Colonic mucosa (tissue), 4 donors: ENCODE data around the gene HECW1. TPM values are rescaled to one million over a fixed set of nuclear protein-coding genes. Genes with fewer than 3 reads are reported as not detected.

Experiments used
- DNase-seq: peaks from one replicate; pipeline ENCODE4 v3.0.0-alpha.2; 2020
- H3K27ac ChIP-seq: fragments of 200-600 bp; one replicate; pipeline ENCODE4 v1.8.0; 2021
- H3K27me3 ChIP-seq: fragments of 200-600 bp; one replicate; pipeline ENCODE4 v1.8.0; 2021
- H3K36me3 ChIP-seq: fragments of 200-600 bp; one replicate; pipeline ENCODE4 v1.8.0; 2021
- H3K4me1 ChIP-seq: fragments of 200-600 bp; one replicate; pipeline ENCODE4 v1.8.0; 2021; ENCODE audit warnings: mild to moderate bottlenecking
- H3K4me3 ChIP-seq: fragments of 200-600 bp; one replicate; pipeline ENCODE4 v1.8.0; 2021
- H3K9ac ChIP-seq, 2 donors: one replicate each; pipeline ENCODE4 v1.7.0; 2013; ENCODE audit warnings: control low read depth in 2 of 2, low read depth in 2 of 2, low read length in 2 of 2
- H3K9me3 ChIP-seq: fragments of 200-600 bp; one replicate; pipeline ENCODE4 v1.8.0; 2021
- CTCF ChIP-seq: fragments of 200-600 bp; IDR thresholded peaks from one replicate; pipeline ENCODE4 v1.8.0; 2022; ENCODE audit warnings: antibody characterized with exemption, mild to moderate bottlenecking
- intact Hi-C: fragments of 100-400 bp; cut with DNase I; formaldehyde crosslinking; loops from one replicate; pipeline ENCODE4 v1.14.1; 2022
- total RNA-seq, 2 donors: library from RNA; stranded (reverse); fragmentation: NEBNext Ultra II Directional in 1 of 2; extraction: Animal tissue kit (Norgen Biotek cat#: 25700) in 1 of 2; gene quantifications; one replicate each; pipeline ENCODE4 v1.2.1, GENCODE V29; 2021
- donor health status: healthy.
- donor health status: DM: no; HTN: no; CAD: no.
- donor health status: DM: no; HTN: no; CAD: no.

The HECW1 gene
- total RNA-seq, 2 donors from 2014 or later = 0.35 to 0.40 TPM

GRCh38 chr7:43557831-43558495, 445.5 kb downstream of the HECW1 start:
- no peaks in the 10 kb centered on the region for H3K27me3 ChIP-seq
- no peak overlapping the region for H3K9ac ChIP-seq
- no peak for DNase-seq
- H3K27ac ChIP-seq = no peak overlapping the region
- H3K4me3 ChIP-seq = no peak overlapping the region
- H3K36me3 ChIP-seq = no peaks in the 10 kb centered on the region
- no peak for TF ChIP-seq CTCF
- H3K4me1 ChIP-seq = no peaks in the 10 kb centered on the region
- intact Hi-C loops = no loop called here
- H3K9me3 ChIP-seq = no peaks in the 10 kb centered on the region

GRCh38 chr7:43559171-43559945, 446.9 kb downstream of the HECW1 start:
- no peaks in the 10 kb centered on the region for H3K27me3 ChIP-seq
- intact Hi-C loops = no loop called here
- H3K9me3 ChIP-seq = no peaks in the 10 kb centered on the region
- no peak overlapping the region for H3K27ac ChIP-seq
- TF ChIP-seq CTCF = no peak
- H3K4me3 ChIP-seq = no peak overlapping the region
- no peaks in the 10 kb centered on the region for H3K36me3 ChIP-seq
- H3K4me1 ChIP-seq = no peaks in the 10 kb centered on the region
- no peak for DNase-seq
- H3K9ac ChIP-seq = no peak overlapping the region

- Histone ChIP-seq H3K36me3 (no peaks in the 10 kb centered on the region), H3K4me1 (no peaks in the 10 kb centered on the region), H3K9ac (no peak overlapping the region), H3K9me3 (no peaks in the 10 kb centered on the region), H3K27me3 (no peaks in the 10 kb centered on the region), H3K4me3 (no peak overlapping the region), H3K27ac (no peak overlapping the region)
- intact Hi-C loops = no loop called here
- TF ChIP-seq CTCF = no peak
- no peak for DNase-seq
These were observed 447.5 kb downstream of the HECW1 start for GRCh38 chr7:43559946-43560335.

GRCh38 chr7:43560742-43561330, 448.4 kb downstream of the HECW1 start:
- intact Hi-C loops = no loop called here
- no peak for TF ChIP-seq CTCF
- H3K9me3 ChIP-seq = no peaks in the 10 kb centered on the region
- no peak overlapping the region for H3K4me3 ChIP-seq
- no peaks in the 10 kb centered on the region for H3K4me1 ChIP-seq
- H3K9ac ChIP-seq = no peak overlapping the region
- no peaks in the 10 kb centered on the region for H3K36me3 ChIP-seq
- no peaks in the 10 kb centered on the region for H3K27me3 ChIP-seq
- H3K27ac ChIP-seq = no peak overlapping the region
- DNase-seq = no peak

GRCh38 chr7:43562383-43562782, 449.9 kb downstream of the HECW1 start:
- no peaks in the 10 kb centered on the region for H3K27me3 ChIP-seq
- no peak overlapping the region for H3K4me3 ChIP-seq
- H3K27ac ChIP-seq = no peak overlapping the region
- intact Hi-C loops = no loop called here
- TF ChIP-seq CTCF = no peak
- no peaks in the 10 kb centered on the region for H3K4me1 ChIP-seq
- DNase-seq = no peak
- H3K9ac ChIP-seq = no peak overlapping the region
- no peaks in the 10 kb centered on the region for H3K9me3 ChIP-seq
- no peaks in the 10 kb centered on the region for H3K36me3 ChIP-seq
